Neuronal stem cell (in vitro differentiated cells): Measurements from ENCODE around the gene RNF32.

ENCODE experiments used
- DNase-seq: peaks from one replicate; pipeline ENCODE4 v3.0.0-alpha.2; 2013; ENCODE audit warnings: low spot score
- H2AFZ ChIP-seq: one replicate; pipeline ENCODE4 v1.6.1; 2013; ENCODE audit warnings: mild to moderate bottlenecking, low read length, inconsistent platforms
- H2AK5ac ChIP-seq: 2 replicates; pipeline ENCODE4 v1.6.1; 2013; ENCODE audit warnings: low read depth, mild to moderate bottlenecking, inconsistent platforms, low read length, moderate library complexity, mixed read lengths
- H2BK120ac ChIP-seq: 2 replicates; pipeline ENCODE4 v1.6.1; 2013; ENCODE audit warnings: low read depth, mild to moderate bottlenecking, inconsistent platforms, low read length, moderate library complexity, mixed read lengths
- H2BK12ac ChIP-seq: one replicate; pipeline ENCODE4 v1.6.1; 2013; ENCODE audit warnings: low read length, inconsistent platforms
- H2BK15ac ChIP-seq: 2 replicates; pipeline ENCODE4 v1.6.1; 2013; ENCODE audit warnings: mild to moderate bottlenecking, low read length, inconsistent platforms, mixed read lengths
- H2BK5ac ChIP-seq: one replicate; pipeline ENCODE4 v1.6.1; 2013; ENCODE audit warnings: inconsistent platforms, mild to moderate bottlenecking, low read length, moderate library complexity
- H3K14ac ChIP-seq: one replicate; pipeline ENCODE4 v1.6.1; 2013; ENCODE audit warnings: low read length, inconsistent platforms
- H3K18ac ChIP-seq: 2 replicates; pipeline ENCODE4 v1.6.1; 2013; ENCODE audit warnings: low read length, inconsistent platforms
- H3K23ac ChIP-seq: 2 replicates; pipeline ENCODE4 v1.6.1; 2013; ENCODE audit warnings: low read depth, mild to moderate bottlenecking, mixed read lengths, low read length, inconsistent platforms; ENCODE audit not compliant: poor library complexity
- H3K27ac ChIP-seq: replicated peaks from 3 replicates; pipeline ENCODE4 v1.5.1; 2013; ENCODE audit warnings: low read length, inconsistent platforms
- H3K27me3 ChIP-seq, 3 experiments: 2 replicates each; pipeline ENCODE4 v1.6.1; 2013; ENCODE audit warnings: low read length in 3 of 3, mild to moderate bottlenecking in 2 of 3, inconsistent platforms in 1 of 3, low read depth in 1 of 3, mixed read lengths in 1 of 3, moderate library complexity in 1 of 3; ENCODE audit not compliant: control insufficient read depth in 3 of 3, insufficient read depth in 3 of 3
- H3K36me3 ChIP-seq, 2 donors: replicated peaks in 1 of 2; 2 replicates each; pipeline ENCODE4 v1.6.1; 2013; ENCODE audit warnings: low read length in 2 of 2; ENCODE audit not compliant: control insufficient read depth in 2 of 2, insufficient read depth in 2 of 2
- H3K4ac ChIP-seq: 2 replicates; pipeline ENCODE4 v1.6.1; 2013; ENCODE audit warnings: inconsistent platforms, mild to moderate bottlenecking, low read length, moderate library complexity
- H3K4me1 ChIP-seq, 2 donors: 1 replicate in 1 of 2; 2 replicates in 1 of 2; pipeline ENCODE4 v1.6.1; 2013; ENCODE audit warnings: low read length in 2 of 2, low read depth in 1 of 2; ENCODE audit not compliant: control insufficient read depth in 2 of 2, insufficient read depth in 1 of 2
- H3K4me2 ChIP-seq: one replicate; pipeline ENCODE4 v1.6.1; 2013; ENCODE audit warnings: mild to moderate bottlenecking, low read length, inconsistent platforms; ENCODE audit not compliant: insufficient read depth, poor library complexity, severe bottlenecking
- H3K4me3 ChIP-seq, 2 donors: 2 replicates each; pipeline ENCODE4 v1.5.1; 2013; ENCODE audit warnings: low read length in 2 of 2, mild to moderate bottlenecking in 2 of 2, inconsistent platforms in 1 of 2, moderate library complexity in 1 of 2
- H3K79me1 ChIP-seq: one replicate; pipeline ENCODE4 v1.6.1; 2013; ENCODE audit warnings: low read depth, mild to moderate bottlenecking, inconsistent platforms, low read length, moderate library complexity
- H3K9ac ChIP-seq: one replicate; pipeline ENCODE4 v1.6.1; 2013; ENCODE audit warnings: mild to moderate bottlenecking, low read depth, low read length, inconsistent platforms; ENCODE audit not compliant: poor library complexity
- H3K9me3 ChIP-seq, 2 donors: replicated peaks in 1 of 2; 2 replicates each; pipeline versions ENCODE3 to v1.6.1; 2013; ENCODE audit warnings: low read length in 2 of 2, mild to moderate bottlenecking in 2 of 2, inconsistent platforms in 1 of 2, low read depth in 1 of 2, mixed read lengths in 1 of 2, moderate library complexity in 1 of 2; ENCODE audit not compliant: control insufficient read depth in 2 of 2, insufficient read depth in 1 of 2
- H4K8ac ChIP-seq: one replicate; pipeline ENCODE4 v1.6.1; 2013; ENCODE audit warnings: low read depth, mild to moderate bottlenecking, inconsistent platforms, low read length, moderate library complexity
- H4K91ac ChIP-seq: one replicate; pipeline ENCODE4 v1.6.1; 2013; ENCODE audit warnings: low read length, low read depth, mild to moderate bottlenecking, inconsistent platforms; ENCODE audit not compliant: poor library complexity
- WGBS, 2 donors: extraction: QIAGEN DNeasy Blood & Tissue Kit; methylation state at CpG; one replicate each; pipeline ENCODE4 v1.1.7; 2013; ENCODE audit warnings: missing lambda C conversion rate in 2 of 2, mixed read lengths in 1 of 2; ENCODE audit not compliant: insufficient read length in 2 of 2, insufficient replicate concordance in 1 of 2; ENCODE audit errors: extremely low coverage in 2 of 2; 5-methylcytosine and 5-hydroxymethylcytosine counted together

The RNF32 gene

GRCh38 chr7:156722043-156722826, 81.7 kb downstream of the RNF32 start:
- no CpG with 5 or more reads among the region's 4 CpGs for WGBS, 2 donors
- no peaks in the 10 kb centered on the region for H3K79me1 ChIP-seq
- no peak overlapping the region for H4K91ac ChIP-seq
- no peak overlapping the region for H2BK15ac ChIP-seq
- H3K9me3 ChIP-seq: no peaks in the 10 kb centered on the region
- H3K27me3 ChIP-seq: no peaks in the 10 kb centered on the region
- H2BK5ac ChIP-seq: no peak overlapping the region
- H3K14ac ChIP-seq: no peak overlapping the region
- H3K4ac ChIP-seq: no peak overlapping the region
- no peak for DNase-seq
- H3K27ac ChIP-seq: no peak overlapping the region
- no peak overlapping the region for H2AK5ac ChIP-seq
- no peak overlapping the region for H3K18ac ChIP-seq
- H4K8ac ChIP-seq: no peak overlapping the region
- H3K4me3 ChIP-seq: no peak overlapping the region
- H3K4me1 ChIP-seq: peaks cover 0 to 2% of the 10 kb centered on the region in 2 donors
- H2BK12ac ChIP-seq: no peak overlapping the region
- H3K4me2 ChIP-seq: no peak overlapping the region
- no peak overlapping the region for H2AFZ ChIP-seq
- H2BK120ac ChIP-seq: no peak overlapping the region
- H3K36me3 ChIP-seq: peaks cover 0 to under 1% of the 10 kb centered on the region in 2 donors
- no peak overlapping the region for H3K23ac ChIP-seq
- no peak overlapping the region for H3K9ac ChIP-seq

- H4K8ac ChIP-seq: no peak overlapping the region
- no peak overlapping the region for H3K4me2 ChIP-seq
- H3K79me1 ChIP-seq: no peaks in the 10 kb centered on the region
- WGBS, 2 donors: no CpG with 5 or more reads among the region's 5 CpGs
- no peak overlapping the region for H3K14ac ChIP-seq
- no peak overlapping the region for H3K27ac ChIP-seq
- H3K23ac ChIP-seq: no peak overlapping the region
- H2AK5ac ChIP-seq: no peak overlapping the region
- no peak for DNase-seq
- H2BK12ac ChIP-seq: no peak overlapping the region
- no peak overlapping the region for H4K91ac ChIP-seq
- no peak overlapping the region for H2BK120ac ChIP-seq
- no peak overlapping the region for H2BK5ac ChIP-seq
- no peak overlapping the region for H3K4me3 ChIP-seq
- H3K9me3 ChIP-seq: no peaks in the 10 kb centered on the region
- no peak overlapping the region for H2AFZ ChIP-seq
- peaks cover 0 to 2% of the 10 kb centered on the region in 2 donors for H3K4me1 ChIP-seq
- no peak overlapping the region for H2BK15ac ChIP-seq
- no peaks in the 10 kb centered on the region for H3K27me3 ChIP-seq
- H3K18ac ChIP-seq: no peak overlapping the region
- H3K36me3 ChIP-seq: peaks cover 0 to 7% of the 10 kb centered on the region in 2 donors
- H3K9ac ChIP-seq: no peak overlapping the region
- H3K4ac ChIP-seq: no peak overlapping the region
Observed at GRCh38 chr7:156725073-156725472, 84.5 kb downstream of the RNF32 start.

GRCh38 chr7:156725936-156726335, 85.4 kb downstream of the RNF32 start:
- no peak overlapping the region for H3K27ac ChIP-seq
- peaks cover 0 to 2% of the 10 kb centered on the region in 2 donors for H3K4me1 ChIP-seq
- H2BK15ac ChIP-seq: no peak overlapping the region
- no peaks in the 10 kb centered on the region for H3K79me1 ChIP-seq
- no peak overlapping the region for H3K9ac ChIP-seq
- H3K23ac ChIP-seq: no peak overlapping the region
- H3K27me3 ChIP-seq: no peaks in the 10 kb centered on the region
- H2BK5ac ChIP-seq: no peak overlapping the region
- no peak overlapping the region for H3K14ac ChIP-seq
- H2AK5ac ChIP-seq: no peak overlapping the region
- H3K4me2 ChIP-seq: no peak overlapping the region
- no peak for DNase-seq
- H3K36me3 ChIP-seq: peaks cover 0 to 7% of the 10 kb centered on the region in 2 donors
- H3K18ac ChIP-seq: no peak overlapping the region
- H4K91ac ChIP-seq: no peak overlapping the region
- no peak overlapping the region for H3K4ac ChIP-seq
- H4K8ac ChIP-seq: no peak overlapping the region
- H3K4me3 ChIP-seq: no peak overlapping the region
- no peak overlapping the region for H2BK120ac ChIP-seq
- H3K9me3 ChIP-seq: no peaks in the 10 kb centered on the region
- H2BK12ac ChIP-seq: no peak overlapping the region
- H2AFZ ChIP-seq: no peak overlapping the region
